T-helper 17 cell (primary cell): ENCODE results near the gene NKAIN2. TPM values are rescaled to one million over a fixed set of nuclear protein-coding genes. Genes with fewer than 3 reads are reported as not detected.
"Not testable (repeated sequence)": the region's sequence is repeated elsewhere in the genome, so short reads cannot be mapped to it uniquely, and the experiment has no call there.

Source experiments
- ATAC-seq: fragments of 150-1000 bp; cut with Tn5 transposase; 2 replicates; pipeline ENCODE4 v1.10.0; 2021; ENCODE audit warnings: mild to moderate bottlenecking, moderate library complexity
- DNase-seq, 3 donors: peaks; one replicate each; pipeline versions ENCODE4 v3.0.0 to v3.0.0-alpha.2; 2020 to 2021
- H3K9me3 ChIP-seq: one replicate; pipeline ENCODE4 v1.7.0; 2013; ENCODE audit warnings: low read length, mild to moderate bottlenecking; ENCODE audit not compliant: control insufficient read depth, poor library complexity, severe bottlenecking
- H3K27ac Mint-ChIP-seq: one replicate; pipeline ENCODE4 v1.8.0; 2022; ENCODE audit warnings: mild to moderate bottlenecking, moderate library complexity, mixed read lengths
- H3K27me3 Mint-ChIP-seq: one replicate; pipeline ENCODE4 v1.8.0; 2022; ENCODE audit warnings: mixed read lengths
- H3K36me3 Mint-ChIP-seq: one replicate; pipeline ENCODE4 v1.8.0; 2022; ENCODE audit warnings: low read depth, mixed read lengths
- H3K4me1 Mint-ChIP-seq: one replicate; pipeline ENCODE4 v1.8.0; 2022; ENCODE audit warnings: mild to moderate bottlenecking, mixed read lengths
- H3K4me3 Mint-ChIP-seq: one replicate; pipeline ENCODE4 v1.8.0; 2022; ENCODE audit warnings: mild to moderate bottlenecking, moderate library complexity, mixed read lengths
- total RNA-seq, 4 donors: library from RNA in 2 of 4; stranded (reverse) in 2 of 4; gene quantifications; one replicate each; pipeline ENCODE4 v1.2.3 and lab custom pipeline; 2022 to 2026

NKAIN2 gene
- total RNA-seq, 2 donors from 2014 or later: 0.13 TPM; not detected in 1

GRCh38 chr6:124356811-124357210 is 553.1 kb downstream of the NKAIN2 start:
- no peak overlapping the region for H3K27ac Mint-ChIP-seq
- H3K9me3 ChIP-seq: peaks cover 2% of the 10 kb centered on the region
- H3K4me1 Mint-ChIP-seq: no peaks in the 10 kb centered on the region
- no peak for DNase-seq
- H3K36me3 Mint-ChIP-seq: no peaks in the 10 kb centered on the region
- ATAC-seq: no peak
- H3K4me3 Mint-ChIP-seq: no peak overlapping the region
- H3K27me3 Mint-ChIP-seq: no peaks in the 10 kb centered on the region

- Mint-ChIP-seq H3K36me3 (no peaks in the 10 kb centered on the region), H3K27me3 (no peaks in the 10 kb centered on the region), H3K4me3 (no peak overlapping the region), H3K27ac (no peak overlapping the region), H3K4me1 (no peaks in the 10 kb centered on the region)
- ATAC-seq (no peak), DNase-seq (no peak)
- H3K9me3 ChIP-seq: no peaks in the 10 kb centered on the region
Observed at GRCh38 chr6:124368131-124368530, 564.5 kb downstream of the NKAIN2 start.

GRCh38 chr6:124371974-124372475 is 568.4 kb downstream of the NKAIN2 start:
- ATAC-seq: no peak
- Mint-ChIP-seq H3K4me3 (no peak overlapping the region), H3K4me1 (no peaks in the 10 kb centered on the region)

GRCh38 chr6:124373386-124373785 is 569.7 kb downstream of the NKAIN2 start:
- Mint-ChIP-seq H3K27ac (no peak overlapping the region), H3K4me3 (no peak overlapping the region), H3K36me3 (no peaks in the 10 kb centered on the region), H3K27me3 (no peaks in the 10 kb centered on the region), H3K4me1 (no peaks in the 10 kb centered on the region)
- DNase-seq (no peak), ATAC-seq (no peak)
- no peaks in the 10 kb centered on the region for H3K9me3 ChIP-seq

More at GRCh38 chr6:124371974-124372475, 568.4 kb downstream of the NKAIN2 start:
- H3K27me3 Mint-ChIP-seq: no peaks in the 10 kb centered on the region
- H3K9me3 ChIP-seq: no peaks in the 10 kb centered on the region
- no peaks in the 10 kb centered on the region for H3K36me3 Mint-ChIP-seq
- no peak overlapping the region for H3K27ac Mint-ChIP-seq
- DNase-seq: no peak

GRCh38 chr6:124389127-124389526 is 585.5 kb downstream of the NKAIN2 start:
- no peak overlapping the region for H3K4me3 Mint-ChIP-seq
- H3K4me1 Mint-ChIP-seq: no peaks in the 10 kb centered on the region
- no peak for DNase-seq
- no peaks in the 10 kb centered on the region for H3K9me3 ChIP-seq
- no peaks in the 10 kb centered on the region for H3K27me3 Mint-ChIP-seq
- no peaks in the 10 kb centered on the region for H3K36me3 Mint-ChIP-seq
- H3K27ac Mint-ChIP-seq: no peak overlapping the region
- no peak for ATAC-seq

GRCh38 chr6:124393536-124393935 is 589.9 kb downstream of the NKAIN2 start:
- Mint-ChIP-seq H3K27me3 (no peaks in the 10 kb centered on the region), H3K27ac (no peak overlapping the region), H3K36me3 (no peaks in the 10 kb centered on the region), H3K4me1 (no peaks in the 10 kb centered on the region), H3K4me3 (no peak overlapping the region)
- H3K9me3 ChIP-seq: no peaks in the 10 kb centered on the region
- ATAC-seq (no peak), DNase-seq (no peak)

GRCh38 chr6:124396361-124396760 is 592.7 kb downstream of the NKAIN2 start:
- H3K9me3 ChIP-seq: no peaks in the 10 kb centered on the region
- Mint-ChIP-seq H3K27me3 (no peaks in the 10 kb centered on the region), H3K4me3 (no peak overlapping the region), H3K4me1 (no peaks in the 10 kb centered on the region), H3K36me3 (no peaks in the 10 kb centered on the region), H3K27ac (no peak overlapping the region)
- no peak for DNase-seq
- no peak for ATAC-seq

GRCh38 chr6:124400261-124400999 is 596.8 kb downstream of the NKAIN2 start:
- Mint-ChIP-seq H3K36me3 (no peaks in the 10 kb centered on the region), H3K27ac (no peak overlapping the region), H3K27me3 (no peaks in the 10 kb centered on the region), H3K4me1 (no peaks in the 10 kb centered on the region), H3K4me3 (no peak overlapping the region)
- no peaks in the 10 kb centered on the region for H3K9me3 ChIP-seq
- DNase-seq (no peak), ATAC-seq (no peak)

- DNase-seq, H3K27me3 Mint-ChIP-seq, ATAC-seq, H3K27ac Mint-ChIP-seq, H3K4me3 Mint-ChIP-seq, H3K36me3 Mint-ChIP-seq, H3K4me1 Mint-ChIP-seq, H3K9me3 ChIP-seq: not testable (repeated sequence)
Observed at GRCh38 chr6:124410425-124410824, 606.8 kb downstream of the NKAIN2 start.

GRCh38 chr6:124412657-124413056 is 609.0 kb downstream of the NKAIN2 start:
- not testable (repeated sequence) for DNase-seq, ATAC-seq, H3K27ac Mint-ChIP-seq, H3K36me3 Mint-ChIP-seq, H3K27me3 Mint-ChIP-seq, H3K4me1 Mint-ChIP-seq, H3K4me3 Mint-ChIP-seq, H3K9me3 ChIP-seq

- H3K4me1 Mint-ChIP-seq: no peaks in the 10 kb centered on the region
- H3K36me3 Mint-ChIP-seq: no peaks in the 10 kb centered on the region
- DNase-seq: no peak
- H3K9me3 ChIP-seq: no peaks in the 10 kb centered on the region
- no peak overlapping the region for H3K27ac Mint-ChIP-seq
- no peak overlapping the region for H3K4me3 Mint-ChIP-seq
- ATAC-seq: no peak
- H3K27me3 Mint-ChIP-seq: no peaks in the 10 kb centered on the region
Observed at GRCh38 chr6:124420116-124420840, 616.6 kb downstream of the NKAIN2 start.

- no peak for ATAC-seq
- H3K4me3 Mint-ChIP-seq: no peak overlapping the region
- no peak for DNase-seq
- no peaks in the 10 kb centered on the region for H3K27me3 Mint-ChIP-seq
- no peaks in the 10 kb centered on the region for H3K36me3 Mint-ChIP-seq
- no peaks in the 10 kb centered on the region for H3K9me3 ChIP-seq
- H3K27ac Mint-ChIP-seq: no peak overlapping the region
- H3K4me1 Mint-ChIP-seq: no peaks in the 10 kb centered on the region
Observed at GRCh38 chr6:124423621-124424020, 620.0 kb downstream of the NKAIN2 start.

- no peak for ATAC-seq
- DNase-seq: no peak
- H3K36me3 Mint-ChIP-seq: no peaks in the 10 kb centered on the region
- H3K4me3 Mint-ChIP-seq: no peak overlapping the region
- no peak overlapping the region for H3K27ac Mint-ChIP-seq
- H3K9me3 ChIP-seq: no peaks in the 10 kb centered on the region
- no peaks in the 10 kb centered on the region for H3K27me3 Mint-ChIP-seq
- no peaks in the 10 kb centered on the region for H3K4me1 Mint-ChIP-seq
Observed at GRCh38 chr6:124430740-124431318, 627.2 kb downstream of the NKAIN2 start.
